Epithelial cell of esophagus (primary cell): ENCODE data around the gene TRMT11.
"Not testable (repeated sequence)": the region's sequence is repeated elsewhere in the genome, so short reads cannot be mapped to it uniquely, and the experiment has no call there.

Experiments
- DNase-seq: peaks from one replicate; pipeline ENCODE4 v3.0.0; 2010; ENCODE audit warnings: low read depth
- H3K4me3 ChIP-seq: 2 replicates; pipeline ENCODE4 v1.5.1; 2011; ENCODE audit warnings: mild to moderate bottlenecking, low read length, control low read depth
- TF ChIP-seq, protein P1 (sequence below): IDR thresholded peaks from 2 replicates; pipeline ENCODE4 v1.5.1; 2011; ENCODE audit warnings: low read depth, mild to moderate bottlenecking, low read length, control low read depth, inconsistent platforms; ENCODE audit not compliant: insufficient read depth; ENCODE audit errors: missing control alignments

The TRMT11 gene

DNA sequence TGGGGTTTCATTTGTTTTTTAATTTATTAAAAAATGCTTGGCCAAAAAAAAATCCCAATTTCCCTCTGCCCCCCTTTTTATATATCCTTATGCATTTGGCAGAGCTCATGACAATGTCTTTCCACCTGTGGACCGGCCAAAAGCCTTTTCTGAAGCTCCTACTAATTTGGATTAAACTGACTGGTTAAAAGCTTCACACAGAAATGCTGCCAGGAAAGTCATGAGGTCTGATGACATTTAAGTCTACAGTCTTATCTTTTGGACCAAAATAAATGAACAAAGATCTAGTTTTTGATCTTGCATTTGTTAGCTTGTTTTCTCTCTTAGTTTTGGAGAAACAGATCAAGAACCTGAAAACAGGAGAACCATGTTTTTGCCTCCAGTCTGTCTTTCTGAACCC lies 66.1 kb downstream of the TRMT11 start:
- no peak overlapping the region for H3K4me3 ChIP-seq
- TF ChIP-seq, protein P1, sequence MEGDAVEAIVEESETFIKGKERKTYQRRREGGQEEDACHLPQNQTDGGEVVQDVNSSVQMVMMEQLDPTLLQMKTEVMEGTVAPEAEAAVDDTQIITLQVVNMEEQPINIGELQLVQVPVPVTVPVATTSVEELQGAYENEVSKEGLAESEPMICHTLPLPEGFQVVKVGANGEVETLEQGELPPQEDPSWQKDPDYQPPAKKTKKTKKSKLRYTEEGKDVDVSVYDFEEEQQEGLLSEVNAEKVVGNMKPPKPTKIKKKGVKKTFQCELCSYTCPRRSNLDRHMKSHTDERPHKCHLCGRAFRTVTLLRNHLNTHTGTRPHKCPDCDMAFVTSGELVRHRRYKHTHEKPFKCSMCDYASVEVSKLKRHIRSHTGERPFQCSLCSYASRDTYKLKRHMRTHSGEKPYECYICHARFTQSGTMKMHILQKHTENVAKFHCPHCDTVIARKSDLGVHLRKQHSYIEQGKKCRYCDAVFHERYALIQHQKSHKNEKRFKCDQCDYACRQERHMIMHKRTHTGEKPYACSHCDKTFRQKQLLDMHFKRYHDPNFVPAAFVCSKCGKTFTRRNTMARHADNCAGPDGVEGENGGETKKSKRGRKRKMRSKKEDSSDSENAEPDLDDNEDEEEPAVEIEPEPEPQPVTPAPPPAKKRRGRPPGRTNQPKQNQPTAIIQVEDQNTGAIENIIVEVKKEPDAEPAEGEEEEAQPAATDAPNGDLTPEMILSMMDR, result no peak
- no peak for DNase-seq

DNA sequence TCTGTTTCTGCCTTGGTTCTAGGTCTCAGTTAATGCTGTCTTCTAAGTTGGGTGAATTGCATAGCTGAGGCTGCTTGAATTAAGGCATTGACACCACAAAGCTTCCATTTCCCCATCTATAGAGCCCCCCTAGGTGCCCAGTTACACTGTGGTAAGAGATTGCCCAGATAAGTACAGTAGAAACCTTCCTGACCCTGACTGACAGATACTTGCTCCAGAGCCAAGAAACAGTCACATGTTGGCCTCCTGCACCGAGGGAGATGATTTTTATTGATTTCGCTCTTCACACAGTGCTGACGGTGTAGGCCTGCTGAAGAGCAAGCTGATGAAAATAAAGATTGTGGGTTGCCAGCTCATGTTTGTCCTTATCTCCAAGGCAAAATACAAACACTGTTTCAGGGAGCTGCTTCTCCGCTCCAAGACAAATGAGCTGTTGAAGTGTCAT lies 67.9 kb downstream of the TRMT11 start:
- TF ChIP-seq, protein P1, result no peak
- no peak for DNase-seq
- no peak overlapping the region for H3K4me3 ChIP-seq

DNA sequence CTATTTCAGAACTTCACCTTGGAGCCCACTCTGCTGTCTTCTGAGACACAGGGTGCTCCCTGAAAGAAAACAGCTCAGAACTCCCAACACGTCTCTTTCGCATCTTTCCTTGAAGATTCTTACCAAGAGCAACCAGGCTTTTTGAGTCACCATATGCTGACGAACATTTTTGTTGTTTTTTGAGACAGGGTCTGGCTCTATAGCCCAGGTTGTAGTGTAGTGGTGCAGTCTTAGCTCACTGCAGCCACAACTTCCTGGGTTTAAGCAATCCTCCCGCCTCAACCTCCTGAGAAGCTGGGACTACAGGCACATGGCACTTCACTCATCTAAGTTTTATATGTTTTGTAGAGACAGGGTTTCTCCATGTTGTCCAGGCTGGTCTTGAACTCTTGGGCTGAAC lies 68.5 kb downstream of the TRMT11 start:
- TF ChIP-seq, protein P1, result no peak
- H3K4me3 ChIP-seq, result no peak overlapping the region
- no peak for DNase-seq

DNA sequence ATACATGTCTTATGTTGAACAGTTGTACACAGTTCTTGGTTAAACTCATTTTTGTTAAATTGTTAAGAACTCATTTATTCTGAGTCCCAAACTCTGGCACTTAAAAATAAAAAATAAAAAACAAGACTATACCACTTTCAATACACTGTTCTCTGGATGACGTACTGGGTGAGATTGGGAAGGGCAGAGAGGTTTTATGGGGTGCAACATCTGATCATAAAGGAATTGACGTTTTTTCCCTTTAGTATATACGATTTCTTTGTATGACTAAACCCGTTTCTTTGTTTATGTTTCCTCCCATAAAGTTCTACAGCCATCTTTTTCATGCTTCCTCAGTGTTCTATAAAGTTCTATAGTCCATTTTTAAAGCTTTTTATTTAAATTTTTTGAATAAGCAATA lies 69.1 kb downstream of the TRMT11 start:
- TF ChIP-seq, protein P1, result no peak
- DNase-seq, result no peak
- H3K4me3 ChIP-seq, result no peak overlapping the region

DNA sequence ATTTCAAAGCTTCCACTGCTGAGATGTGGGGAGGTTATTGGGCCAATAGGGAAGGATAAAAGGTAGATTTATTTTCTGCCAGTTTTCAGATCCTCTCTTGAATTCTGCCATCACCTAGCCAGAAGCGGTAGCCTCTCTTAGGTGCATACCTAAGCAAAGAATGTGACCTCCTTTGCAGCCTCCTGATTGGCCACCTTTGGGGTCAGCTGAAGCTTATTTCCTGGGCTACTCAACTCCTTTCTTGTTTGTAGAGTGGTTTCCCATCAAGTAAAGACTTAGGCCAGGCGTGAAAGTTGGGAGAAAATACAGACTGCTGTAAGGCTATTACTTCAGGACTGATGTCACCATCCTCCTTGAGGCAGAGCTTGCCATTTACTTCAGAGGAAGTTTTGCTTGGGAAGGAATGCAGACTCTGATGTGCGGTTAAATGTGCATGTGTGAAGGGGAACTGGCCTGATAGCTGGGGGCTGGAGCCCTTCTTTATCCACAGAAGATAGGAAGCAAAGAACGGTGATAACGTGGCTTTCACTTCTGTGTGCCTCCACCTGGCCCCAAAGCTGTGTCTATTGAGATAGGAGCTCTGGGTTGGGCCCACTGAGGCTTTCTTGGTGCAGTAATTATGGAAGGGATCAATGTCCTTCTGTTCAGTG lies 70.1 kb downstream of the TRMT11 start:
- H3K4me3 ChIP-seq, result no peak overlapping the region
- TF ChIP-seq, protein P1, result no peak
- DNase-seq, result no peak

DNA sequence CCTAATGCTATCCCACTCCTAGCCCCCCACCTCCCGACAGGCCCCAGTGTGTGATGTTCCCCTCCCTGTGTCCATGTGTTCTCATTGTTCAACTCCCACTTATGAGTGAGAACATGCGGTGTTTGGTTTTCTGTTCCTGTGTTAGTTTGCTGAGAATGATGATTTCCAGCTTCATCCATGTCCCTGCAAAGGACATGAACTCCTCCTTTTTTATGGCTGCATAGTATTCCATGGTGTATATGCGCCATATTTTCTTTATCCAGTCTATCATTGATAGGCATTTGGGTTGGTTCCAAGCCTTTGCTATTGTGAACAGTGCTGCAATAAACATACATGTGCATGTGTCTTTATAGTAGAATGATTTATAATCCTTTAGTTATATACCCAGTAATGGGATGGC lies 71.7 kb downstream of the TRMT11 start:
- H3K4me3 ChIP-seq, DNase-seq: not testable (repeated sequence)

DNA sequence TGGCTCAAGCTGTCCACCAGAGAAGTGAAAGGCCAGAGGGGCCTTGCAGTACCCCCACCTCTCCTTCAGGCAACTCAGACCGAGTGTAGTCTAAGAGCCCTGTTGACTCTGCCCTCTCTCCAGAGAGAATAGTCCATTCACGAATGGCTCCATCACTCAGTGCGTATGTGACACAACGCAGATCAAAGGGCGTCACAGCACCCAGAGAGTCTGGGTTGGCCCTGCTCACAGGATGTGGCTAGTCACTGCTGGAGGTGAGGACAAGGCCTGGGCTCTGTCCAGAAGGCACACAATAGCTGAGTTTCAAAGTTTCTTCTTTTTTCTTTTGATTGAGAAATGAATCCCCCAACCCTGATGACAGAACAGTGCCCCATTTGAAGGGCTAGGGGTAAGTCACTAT lies 74.1 kb downstream of the TRMT11 start:
- no peak overlapping the region for H3K4me3 ChIP-seq
- TF ChIP-seq, protein P1, result no peak
- no peak for DNase-seq
